Activated CD8-positive, alpha-beta memory T cell treated with anti-CD3 and anti-CD28 coated beads, Interleukin-2, amount 50 U/mL, for 4 hours (primary cell): ENCODE data around the gene PRPF40B.
"Not testable (repeated sequence)": the region's sequence is repeated elsewhere in the genome, so short reads cannot be mapped to it uniquely, and the experiment has no call there.

ENCODE experiments used
- DNase-seq: peaks from one replicate; pipeline ENCODE4 v3.0.0-alpha.2; 2020

The PRPF40B gene

DNA sequence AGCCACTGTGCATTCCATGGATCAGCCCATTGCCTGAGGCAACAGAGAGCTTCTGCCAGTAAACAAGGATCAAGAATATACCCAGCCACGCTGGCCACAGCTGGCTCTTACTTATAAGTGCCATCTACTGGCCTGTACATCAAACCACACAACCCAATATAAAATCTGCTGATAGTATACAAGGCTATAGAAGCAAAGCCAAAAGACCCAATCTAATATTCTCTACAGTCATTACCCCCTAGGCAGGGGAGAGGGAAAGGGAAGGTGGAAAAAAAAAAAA lies 13.5 kb upstream of the PRPF40B start:
- DNase-seq: no peak

DNA sequence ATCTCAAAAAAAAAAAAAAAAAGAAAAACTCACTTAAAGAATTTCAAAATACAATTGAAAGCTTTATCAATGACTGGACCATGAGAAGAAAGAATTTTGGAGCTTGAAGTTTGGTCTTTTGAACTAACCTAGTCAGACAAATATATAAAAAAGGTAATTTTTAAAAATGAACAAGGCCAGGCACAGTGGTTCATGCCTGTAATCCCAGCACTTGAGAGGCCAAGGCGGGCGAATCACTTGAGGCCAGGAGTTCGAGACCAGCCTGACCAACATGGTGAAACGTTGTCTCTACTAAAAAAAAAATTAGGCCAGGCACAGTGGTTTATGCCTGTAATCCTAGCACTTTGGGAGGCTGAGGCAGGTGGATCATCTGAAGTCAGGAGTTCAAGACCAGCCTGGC lies 12.6 kb upstream of the PRPF40B start:
- DNase-seq: not testable (repeated sequence)

DNA sequence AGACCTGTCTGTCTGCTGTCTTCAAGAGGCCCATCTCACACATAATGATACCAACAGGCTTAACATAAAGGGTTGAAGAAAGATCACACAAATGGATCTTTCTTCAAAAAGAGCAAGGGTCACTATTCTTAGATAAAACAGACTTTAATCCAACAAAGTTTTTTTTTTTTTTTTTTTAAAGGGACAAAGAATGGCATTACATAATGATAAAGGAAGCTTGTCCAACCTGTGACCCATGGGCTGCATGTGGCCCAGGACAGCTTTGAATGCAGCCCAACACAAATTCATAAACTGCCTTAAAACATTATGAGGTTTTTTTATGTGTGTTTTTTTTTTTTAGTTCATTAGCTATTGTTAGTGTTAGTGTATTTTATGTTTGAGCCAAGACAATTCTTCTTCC lies 11.2 kb upstream of the PRPF40B start:
- no peak for DNase-seq

DNA sequence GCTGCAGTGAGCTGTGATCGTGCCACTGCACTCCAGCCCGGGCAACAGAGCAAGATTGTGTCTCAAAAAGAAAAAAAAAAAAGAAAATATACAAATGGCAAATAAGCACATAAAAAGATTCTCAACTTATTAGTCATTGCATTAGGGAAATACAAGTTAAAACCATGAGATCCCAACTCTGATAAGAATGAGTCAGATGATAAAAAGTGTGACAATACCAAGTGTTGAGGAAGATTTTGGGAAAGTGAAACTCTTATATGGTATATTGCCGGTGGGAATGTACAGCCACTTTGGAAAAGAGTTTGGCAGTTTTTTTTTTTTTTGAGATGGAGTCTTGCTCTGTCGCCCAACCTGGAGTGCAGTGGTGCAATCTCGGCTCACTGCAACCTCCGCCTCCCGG lies 7.6 kb upstream of the PRPF40B start:
- DNase-seq: no peak

DNA sequence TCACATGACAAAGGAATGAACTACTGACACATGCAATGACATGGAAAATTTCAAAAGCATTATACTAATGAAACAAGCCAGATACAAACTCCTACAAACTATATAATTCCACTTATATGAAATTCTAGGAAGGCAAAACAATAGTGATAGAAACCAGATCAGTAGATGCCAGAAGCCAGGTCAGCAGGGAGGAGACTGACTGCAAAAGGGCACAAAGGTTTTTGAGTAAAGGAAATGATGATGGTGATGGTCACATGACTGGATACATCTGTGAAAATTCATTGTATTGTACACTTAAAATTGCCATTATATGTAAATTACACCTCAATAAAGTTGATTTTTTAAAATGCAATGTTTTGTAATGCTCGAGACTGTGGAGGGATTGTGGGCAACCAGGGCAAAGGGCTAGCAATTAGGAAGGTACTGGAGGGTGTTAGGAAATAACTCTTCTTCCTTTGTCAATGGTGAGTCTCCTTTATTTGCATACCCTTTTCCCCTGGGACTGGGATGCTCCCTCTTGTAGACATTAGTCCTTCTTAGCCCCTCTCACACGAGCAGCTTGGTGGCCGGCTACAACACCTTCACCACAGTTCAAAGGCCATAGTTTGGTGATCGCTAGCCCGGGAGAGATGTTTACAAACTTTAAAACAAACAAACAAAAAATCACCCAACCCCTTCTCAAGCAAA lies 6.7 kb upstream of the PRPF40B start:
- no peak for DNase-seq

DNA sequence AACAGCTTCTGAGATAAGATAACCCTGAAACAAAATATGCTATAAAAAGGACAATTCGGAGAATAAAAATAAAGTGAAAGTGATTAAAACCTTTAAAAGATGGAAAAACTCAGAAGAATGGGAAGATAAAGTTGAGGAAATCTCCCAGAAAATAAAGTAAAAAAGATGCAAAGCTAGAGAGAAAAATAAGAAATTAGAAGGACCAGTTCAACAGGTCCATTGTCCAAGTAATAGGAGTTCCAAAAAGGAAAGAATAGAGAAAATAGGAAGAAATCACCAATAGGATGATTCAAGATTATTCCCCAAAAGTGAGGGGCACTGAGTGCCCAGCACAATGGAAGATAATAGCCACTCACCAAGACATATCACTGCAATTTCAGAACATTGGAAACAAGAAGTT lies 4.8 kb upstream of the PRPF40B start:
- DNase-seq: no peak

DNA sequence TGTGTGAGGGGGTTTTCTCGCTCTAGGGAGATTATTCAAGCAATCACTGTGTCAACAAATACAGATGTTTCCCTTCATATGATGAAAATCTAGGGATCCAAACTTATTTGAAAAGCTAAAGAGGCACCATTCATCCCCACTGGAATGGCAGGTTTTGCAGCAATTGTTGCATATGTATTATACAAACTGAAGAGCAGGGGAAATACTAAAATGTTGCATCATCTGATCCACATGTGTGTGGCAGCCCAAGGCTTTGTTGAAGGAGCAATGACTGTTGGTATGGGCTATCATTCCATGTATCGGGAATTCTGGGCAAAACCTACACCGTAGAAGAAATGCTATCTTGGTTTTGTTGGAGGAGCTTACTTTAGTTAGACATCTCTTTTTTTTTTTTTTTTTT lies 4.1 kb upstream of the PRPF40B start:
- DNase-seq: no peak

DNA sequence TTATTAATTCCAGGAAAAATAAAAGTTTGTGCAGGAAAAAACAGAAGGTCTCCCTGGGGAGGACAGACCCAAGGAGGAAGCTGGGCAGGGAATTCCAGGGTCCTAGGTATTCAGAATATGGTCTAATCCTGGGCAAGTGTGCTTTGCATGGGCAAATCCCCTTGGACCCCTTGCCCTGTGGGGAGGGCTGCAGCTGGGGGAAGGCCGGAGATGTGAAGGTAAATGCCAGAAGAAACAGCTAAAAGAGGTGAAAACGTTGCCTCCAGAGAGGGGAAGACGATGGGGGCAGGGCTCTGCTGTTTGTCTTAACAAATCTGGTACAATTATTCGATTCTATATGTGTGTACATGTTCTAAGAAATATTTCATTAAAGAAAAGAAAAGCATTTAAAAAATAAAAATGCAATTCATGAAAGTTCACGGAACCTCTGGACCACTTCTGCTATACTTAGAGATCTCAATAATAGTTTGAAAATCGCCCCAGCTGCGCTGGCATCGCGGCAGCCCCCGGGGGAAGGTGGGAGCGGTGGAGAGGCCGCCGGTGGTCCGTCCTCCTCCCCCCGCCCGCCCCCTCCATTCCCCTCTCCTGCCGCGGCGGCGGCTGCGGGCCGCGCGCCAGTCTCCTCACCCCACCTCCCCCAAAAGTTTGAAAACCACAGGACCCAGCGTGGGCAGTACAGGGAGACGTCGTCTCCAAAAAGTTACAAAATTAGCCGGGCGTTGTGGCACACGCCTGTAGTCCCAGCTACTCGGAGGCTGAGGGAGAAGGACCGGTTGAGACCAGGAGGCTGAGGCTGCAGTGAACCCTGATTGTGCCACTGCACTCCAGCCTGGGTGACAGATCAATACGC lies 1.5 kb upstream of the PRPF40B start:
- DNase-seq: no peak

DNA sequence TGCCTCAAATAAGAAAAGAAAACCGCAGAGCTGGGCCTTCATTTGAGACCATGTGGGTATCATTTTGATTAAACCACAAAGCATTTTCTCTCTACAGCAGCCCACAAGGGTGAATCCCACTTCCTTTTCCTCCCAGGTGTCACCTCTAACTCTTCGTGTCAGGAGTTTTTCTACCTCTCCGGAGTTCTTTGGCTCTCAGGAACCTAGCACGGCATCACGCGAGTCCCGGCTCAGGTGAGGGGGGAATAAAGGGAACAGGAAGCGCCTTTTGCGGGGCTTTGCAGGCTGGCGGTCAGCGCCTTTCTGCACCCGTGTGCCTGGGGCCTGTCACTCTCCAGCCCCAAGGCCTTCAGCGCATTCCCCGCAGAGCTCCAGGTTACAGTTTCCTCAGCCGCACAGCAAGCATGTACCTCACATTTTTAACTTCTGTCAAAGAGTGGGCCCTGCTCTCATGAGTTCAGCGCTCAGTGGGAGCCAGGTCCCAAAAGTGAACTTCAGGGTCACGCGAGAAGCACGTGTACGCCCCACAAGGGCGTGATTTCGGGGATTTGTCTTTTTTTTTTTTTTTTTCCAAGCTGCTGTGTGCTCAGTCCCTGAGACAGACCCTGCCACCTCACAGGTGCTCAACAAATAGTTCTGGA lies 740 bp upstream of the PRPF40B start:
- DNase-seq: peak; percentile 39

DNA sequence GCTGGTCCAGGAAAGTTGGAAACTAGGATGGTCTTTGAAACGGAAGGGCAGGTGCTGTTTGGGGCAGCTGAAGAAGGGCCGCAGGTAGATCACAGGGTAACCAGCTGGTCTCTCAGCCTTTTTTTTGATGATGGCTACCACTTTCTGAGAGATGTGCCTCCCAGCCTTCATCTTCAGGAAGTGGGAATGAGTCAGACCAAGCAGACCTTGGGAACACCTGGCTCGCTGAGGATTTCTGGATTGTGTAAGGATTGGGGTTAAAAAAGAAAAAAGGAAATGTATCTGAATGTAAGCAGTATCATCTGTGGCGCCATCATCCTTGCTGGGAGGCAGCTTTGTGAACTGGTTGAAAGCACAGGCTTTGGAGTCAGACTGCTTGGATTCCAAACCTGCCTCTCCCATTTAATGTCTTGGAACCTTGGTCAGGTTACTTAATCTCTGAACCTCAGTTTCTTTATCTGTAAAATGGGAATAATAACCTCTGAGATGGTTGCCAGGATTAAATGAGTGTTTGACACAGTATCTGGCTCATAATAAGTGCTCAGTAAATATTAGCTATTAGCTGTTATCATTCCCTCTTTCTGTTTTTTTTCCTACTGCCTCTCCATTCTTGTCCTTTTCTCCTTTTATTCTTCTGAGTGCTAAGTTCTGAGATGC lies 1.7 kb downstream of the PRPF40B start:
- no peak for DNase-seq

DNA sequence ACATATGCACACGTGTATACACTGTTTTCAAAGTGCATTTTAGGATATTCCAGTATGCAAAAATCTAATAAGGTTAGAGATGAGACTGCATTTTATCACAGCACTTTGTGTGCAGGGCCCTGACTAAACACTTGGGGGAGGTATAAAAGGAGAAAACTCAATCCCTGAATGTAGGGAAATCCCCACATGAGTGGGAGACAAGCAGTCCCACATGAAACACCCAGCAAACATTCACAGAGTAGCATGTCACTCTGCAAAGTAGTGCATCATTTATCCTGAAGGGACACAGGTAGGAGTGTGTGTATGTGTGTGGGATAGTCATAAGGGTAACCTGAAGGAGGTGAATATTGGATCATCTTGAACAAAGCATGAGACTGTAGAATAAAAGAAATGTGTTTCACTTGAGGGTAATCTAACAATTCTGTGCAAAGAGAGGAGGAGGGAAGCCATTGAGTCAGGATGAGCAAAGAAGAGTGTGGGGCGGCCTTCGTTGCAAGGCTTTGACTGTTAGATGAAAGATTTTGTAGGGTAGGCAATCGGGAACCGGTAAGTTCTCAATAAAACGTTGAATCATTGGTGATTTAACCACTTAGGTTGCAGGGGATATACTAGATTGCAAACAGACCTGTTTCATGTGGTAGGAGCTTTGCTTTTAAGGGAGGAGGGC lies 2.9 kb downstream of the PRPF40B start:
- DNase-seq: no peak

DNA sequence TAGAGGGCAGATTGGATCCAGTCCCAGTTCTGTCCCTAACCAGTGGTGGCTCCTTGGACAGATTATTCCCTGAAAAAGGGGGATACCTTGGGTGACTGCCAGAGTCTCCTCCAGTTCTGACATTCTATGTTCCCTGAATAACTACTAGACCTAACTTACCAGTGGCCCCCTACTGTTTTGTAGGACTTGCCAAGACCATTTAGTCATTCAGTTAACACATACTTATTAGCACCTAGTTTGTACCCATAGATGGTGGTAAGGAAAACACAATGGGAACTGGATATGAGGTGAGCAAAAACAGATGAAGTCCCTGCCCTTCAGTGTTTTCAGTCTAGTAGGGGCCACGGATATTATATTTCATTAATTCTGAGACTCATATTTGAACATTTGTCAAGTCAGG lies 3.5 kb downstream of the PRPF40B start:
- no peak for DNase-seq

DNA sequence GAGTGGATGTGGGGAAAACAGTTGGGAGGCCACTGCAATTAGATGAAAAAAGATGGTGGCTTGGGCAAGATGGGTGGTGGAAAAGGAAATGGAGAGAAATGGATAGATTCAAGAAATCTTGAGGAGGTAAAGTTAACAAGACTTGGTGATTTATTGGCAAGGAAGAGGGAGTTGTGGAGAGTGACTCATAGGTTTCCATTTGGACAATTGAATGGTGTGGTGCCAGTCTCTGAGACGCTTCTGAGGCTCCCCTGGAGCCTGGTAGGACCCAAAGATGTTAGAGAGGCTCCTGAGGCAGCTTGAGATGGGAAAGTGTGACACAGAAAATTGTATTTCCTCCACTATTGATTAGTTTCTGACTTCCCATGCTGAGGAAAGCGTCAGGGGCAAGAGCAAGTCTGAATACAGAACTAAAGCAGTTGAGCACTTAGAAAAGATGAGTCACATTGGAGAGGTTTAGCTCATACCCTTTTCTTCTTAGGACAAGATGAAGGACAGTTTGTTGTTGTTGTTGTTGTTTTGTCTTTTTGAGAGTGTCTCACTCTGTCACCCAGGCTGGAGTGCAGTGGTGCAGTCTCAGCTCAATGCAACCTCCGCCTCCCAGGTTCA lies 4.5 kb downstream of the PRPF40B start:
- no peak for DNase-seq

DNA sequence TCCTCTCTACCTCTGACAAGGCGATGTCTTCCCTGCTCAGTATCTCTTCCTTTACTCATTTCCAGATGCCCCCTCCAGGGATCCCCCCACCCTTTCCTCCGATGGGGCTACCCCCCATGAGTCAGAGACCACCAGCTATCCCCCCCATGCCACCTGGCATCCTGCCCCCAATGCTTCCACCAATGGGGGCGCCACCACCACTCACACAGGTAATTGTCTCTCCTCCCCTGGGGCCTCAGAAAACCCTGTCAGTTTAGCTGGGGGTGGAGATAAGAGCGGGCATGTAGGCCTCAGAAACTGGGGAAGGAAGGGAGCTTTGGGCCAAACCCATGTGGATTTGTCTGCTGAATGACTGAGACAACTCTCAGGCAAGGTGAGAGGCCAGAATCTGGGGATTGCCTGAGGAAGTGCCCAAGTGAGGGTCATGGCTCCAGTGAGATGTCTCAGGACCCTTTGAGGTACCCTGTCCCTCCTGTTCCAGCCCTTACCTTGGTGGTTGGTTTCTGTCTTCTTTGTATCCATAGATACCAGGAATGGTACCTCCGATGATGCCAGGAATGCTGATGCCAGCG lies 8.1 kb downstream of the PRPF40B start:
- DNase-seq: no peak

DNA sequence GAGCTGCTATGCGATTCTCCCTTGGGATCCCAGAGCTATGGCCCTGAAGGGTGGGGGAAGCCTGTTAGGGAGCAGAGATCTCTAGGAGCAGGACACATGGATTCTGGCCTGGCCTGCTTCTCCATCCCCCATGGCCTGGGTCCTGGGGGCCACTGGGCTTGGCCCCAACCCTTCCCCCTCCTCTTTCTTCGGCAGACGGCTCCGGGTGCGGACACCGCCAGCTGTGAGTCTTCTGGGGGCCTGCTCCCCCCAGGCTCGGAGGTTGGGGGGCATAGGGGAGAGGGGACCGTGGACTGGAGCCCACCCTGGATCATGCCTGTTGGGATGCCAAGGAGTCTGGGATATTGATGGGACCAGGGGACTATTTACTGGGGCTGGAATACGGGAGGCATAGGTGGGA lies 9.0 kb downstream of the PRPF40B start:
- no peak for DNase-seq

DNA sequence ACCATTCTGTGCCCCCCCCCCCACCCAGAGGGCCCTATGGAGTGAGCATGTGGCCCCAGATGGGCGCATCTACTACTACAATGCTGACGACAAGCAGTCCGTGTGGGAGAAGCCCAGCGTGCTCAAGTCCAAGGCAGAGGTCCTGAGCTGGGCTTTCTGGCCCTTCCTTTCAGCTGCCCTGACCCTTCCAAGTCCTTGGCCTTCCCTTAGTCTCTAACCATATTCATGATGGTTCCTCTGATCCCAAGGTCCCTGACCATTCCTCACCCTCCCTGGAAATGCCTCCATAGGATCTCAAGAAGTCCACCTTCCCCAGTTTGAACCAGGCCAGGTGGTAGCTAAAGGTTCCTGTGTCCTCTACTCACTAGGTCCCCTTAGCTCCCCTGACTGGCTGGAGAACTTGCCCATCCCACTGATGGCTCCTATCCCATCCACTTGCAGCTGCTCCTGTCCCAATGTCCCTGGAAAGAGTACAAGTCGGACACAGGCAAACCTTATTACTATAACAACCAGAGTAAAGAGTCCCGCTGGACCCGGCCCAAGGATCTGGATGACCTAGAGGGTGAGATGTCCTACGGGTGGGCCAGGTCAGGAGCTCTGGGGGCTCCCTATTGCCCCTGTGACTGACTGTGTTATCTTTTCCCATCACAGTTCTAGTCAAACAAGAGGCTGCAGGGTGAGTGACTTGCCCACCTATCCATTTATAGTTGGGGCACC lies 9.8 kb downstream of the PRPF40B start:
- DNase-seq: no peak

DNA sequence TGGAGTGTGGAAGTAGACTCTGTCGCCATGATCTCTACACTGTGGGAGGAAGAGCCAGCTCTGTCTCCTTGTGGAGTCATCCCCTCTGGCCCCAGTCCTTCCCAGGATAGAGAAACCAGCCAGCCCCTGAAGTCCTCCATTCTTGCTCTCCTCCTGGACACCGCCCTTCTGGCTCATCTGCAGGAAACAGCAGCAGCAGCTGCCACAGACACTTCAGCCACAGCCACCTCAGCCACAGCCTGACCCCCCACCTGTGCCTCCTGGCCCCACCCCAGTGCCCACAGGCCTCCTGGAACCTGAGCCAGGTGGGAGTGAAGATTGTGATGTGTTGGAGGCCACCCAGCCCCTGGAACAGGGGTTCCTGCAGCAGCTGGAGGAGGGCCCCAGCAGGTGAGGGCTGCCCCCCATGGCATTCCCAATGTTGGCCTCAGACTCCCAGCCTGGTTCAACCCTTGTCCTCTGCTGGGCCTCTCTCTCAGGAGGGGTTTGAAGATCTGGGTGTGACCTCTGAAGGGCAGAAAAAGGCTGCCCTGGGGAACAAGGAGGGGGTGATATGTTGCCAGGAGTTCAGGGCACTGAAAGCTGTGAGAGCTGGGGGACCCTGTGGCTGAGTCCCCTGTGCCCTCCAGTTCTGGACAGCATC lies 10.5 kb downstream of the PRPF40B start:
- no peak for DNase-seq

DNA sequence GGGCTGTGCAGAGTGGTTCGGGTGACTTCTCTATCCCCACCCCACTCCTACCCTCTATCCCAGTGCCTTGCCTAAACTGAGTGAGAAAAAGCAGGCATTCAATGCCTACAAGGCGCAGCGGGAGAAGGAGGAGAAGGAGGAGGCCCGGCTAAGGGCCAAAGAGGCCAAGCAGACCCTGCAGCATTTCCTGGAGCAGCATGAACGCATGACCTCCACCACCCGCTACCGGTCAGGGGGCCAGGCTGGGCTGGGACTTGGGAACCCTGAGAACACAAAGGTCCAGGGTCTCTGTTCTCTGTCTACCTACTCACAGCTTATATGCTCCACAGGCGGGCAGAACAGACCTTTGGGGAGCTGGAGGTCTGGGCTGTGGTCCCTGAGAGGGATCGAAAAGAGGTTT lies 11.7 kb downstream of the PRPF40B start:
- no peak for DNase-seq

DNA sequence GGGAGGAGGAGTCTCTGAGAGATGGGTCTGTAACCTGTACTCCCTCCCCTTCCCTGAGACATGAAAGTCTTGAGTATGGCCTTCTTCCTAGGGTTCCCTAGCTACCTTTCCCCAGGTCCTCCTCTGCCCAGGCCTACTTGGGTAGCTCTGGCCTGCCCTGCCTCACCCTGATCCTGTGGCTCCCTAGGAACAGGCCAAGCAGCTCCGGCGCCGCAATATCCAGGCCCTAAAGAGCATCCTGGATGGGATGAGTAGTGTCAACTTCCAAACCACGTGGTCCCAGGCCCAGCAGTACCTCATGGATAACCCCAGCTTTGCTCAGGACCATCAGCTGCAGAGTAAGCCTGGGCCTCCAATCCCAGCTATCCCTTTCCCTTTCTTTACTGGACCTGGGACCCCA lies 12.3 kb downstream of the PRPF40B start:
- no peak for DNase-seq

DNA sequence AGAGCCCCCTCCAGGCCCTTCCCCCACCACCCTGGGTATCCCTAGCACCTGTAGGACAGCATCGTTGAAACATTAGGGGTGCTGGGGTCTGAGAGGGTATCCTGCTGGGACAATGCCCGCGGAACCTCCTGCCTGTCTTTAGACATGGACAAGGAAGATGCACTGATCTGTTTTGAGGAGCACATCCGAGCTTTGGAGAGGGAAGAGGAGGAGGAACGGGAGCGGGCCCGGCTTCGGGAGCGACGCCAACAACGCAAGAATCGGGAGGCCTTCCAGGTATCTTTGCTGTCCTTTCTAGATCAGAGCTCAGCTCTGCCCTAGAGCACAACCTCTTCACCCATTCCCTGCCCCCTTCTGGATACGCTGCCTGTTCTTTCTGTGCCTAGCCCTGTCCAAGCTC lies 13.2 kb downstream of the PRPF40B start:
- no peak for DNase-seq
